H1 (cell line): Measurements from ENCODE around the gene RBM24. TPM values are rescaled to one million over a fixed set of nuclear protein-coding genes. Genes with fewer than 3 reads are reported as not detected.

Source experiments
- CTCF ChIA-PET: fragments of 300-600 bp; sonication (Branson Sonifier 250); formaldehyde crosslinking; loops from one replicate; lab custom pipeline; 2021; ENCODE audit not compliant: partially characterized antibody; lab: Charles Lee
- POLR2A ChIA-PET: fragments of 300-600 bp; sonication (Branson Sonifier 250); formaldehyde crosslinking; loops from one replicate; lab custom pipeline; 2021; ENCODE audit warnings: inconsistent platforms; ENCODE audit not compliant: partially characterized antibody; lab: Charles Lee
- DNase-seq, 2 experiments: peaks; one replicate each; pipeline versions ENCODE4 v3.0.0 to v3.0.0-alpha.2; 2010 to 2022; ENCODE audit warnings: low spot score in 2 of 2, low read depth in 1 of 2, mixed read lengths in 1 of 2
- FAIRE-seq: peaks from 2 replicates; lab custom pipeline; 2011; peaks lifted over from hg19 to GRCh38; lab: Jason Lieb, UNC
- H2AFZ ChIP-seq: 2 replicates; pipeline ENCODE4 v1.8.1; 2012; ENCODE audit warnings: low read length, inconsistent platforms
- H2AK5ac ChIP-seq: 2 replicates; pipeline ENCODE4 v1.6.1; 2013; ENCODE audit warnings: low read depth, low read length
- H2BK120ac ChIP-seq: replicated peaks from 2 replicates; pipeline ENCODE3; 2013; ENCODE audit warnings: low read depth, low read length, inconsistent platforms
- H2BK12ac ChIP-seq: 2 replicates; pipeline ENCODE4 v1.6.1; 2013; ENCODE audit warnings: low read depth, low read length
- H2BK15ac ChIP-seq: 2 replicates; pipeline ENCODE4 v1.6.1; 2013; ENCODE audit warnings: low read length
- H2BK20ac ChIP-seq: 2 replicates; pipeline ENCODE4 v1.6.1; 2013; ENCODE audit warnings: low read length
- H2BK5ac ChIP-seq: 2 replicates; pipeline ENCODE4 v1.6.1; 2013; ENCODE audit warnings: low read depth, low read length
- H3K14ac ChIP-seq: 2 replicates; pipeline ENCODE4 v1.6.1; 2013; ENCODE audit warnings: inconsistent platforms; ENCODE audit not compliant: insufficient read length
- H3K18ac ChIP-seq: 2 replicates; pipeline ENCODE4 v1.6.1; 2013; ENCODE audit warnings: low read length; ENCODE audit errors: extremely low read depth
- H3K23ac ChIP-seq: 2 replicates; pipeline ENCODE4 v1.6.1; 2013; ENCODE audit warnings: inconsistent platforms; ENCODE audit not compliant: insufficient read length
- H3K23me2 ChIP-seq: 2 replicates; pipeline ENCODE4 v1.6.1; 2013; ENCODE audit warnings: low read depth, low read length
- H3K27ac ChIP-seq: 2 replicates; pipeline ENCODE4 v1.6.1; 2011; ENCODE audit warnings: low read depth, low read length, inconsistent platforms
- H3K27me3 ChIP-seq, 4 experiments: replicated peaks in 1 of 4; 1 replicate in 1 of 4; 2 replicates in 3 of 4; pipeline versions ENCODE4 v1.6.1 to v1.8.1; 2011 to 2013; ENCODE audit warnings: low read length in 3 of 4, mild to moderate bottlenecking in 3 of 4, inconsistent platforms in 2 of 4, mixed read lengths in 2 of 4, moderate library complexity in 1 of 4; ENCODE audit not compliant: control insufficient read depth in 3 of 4, insufficient read depth in 3 of 4; ENCODE audit errors: extremely low read depth in 1 of 4
- H3K36me3 ChIP-seq, 4 experiments: 2 replicates each; pipeline versions ENCODE4 v1.6.1 to v1.8.1; 2011 to 2013; ENCODE audit warnings: mild to moderate bottlenecking in 4 of 4, low read length in 3 of 4, moderate library complexity in 2 of 4, control low read depth in 1 of 4, inconsistent platforms in 1 of 4; ENCODE audit not compliant: insufficient read depth in 4 of 4, control insufficient read depth in 2 of 4
- H3K4ac ChIP-seq: replicated peaks from 2 replicates; pipeline ENCODE3; 2013; ENCODE audit warnings: low read length, low read depth, mixed read lengths, inconsistent platforms; ENCODE audit not compliant: insufficient read length
- H3K4me1 ChIP-seq, 4 experiments: replicated peaks in 1 of 4; 1 replicate in 1 of 4; 2 replicates in 3 of 4; pipeline versions ENCODE4 v1.6.1 to v1.8.1; 2011 to 2013; ENCODE audit warnings: low read length in 3 of 4, inconsistent platforms in 2 of 4, mixed read lengths in 1 of 4; ENCODE audit not compliant: insufficient read depth in 4 of 4, control insufficient read depth in 3 of 4
- H3K4me2 ChIP-seq, 2 experiments: 2 replicates each; pipeline versions ENCODE4 v1.6.1 to v1.8.1; 2011 to 2013; ENCODE audit warnings: low read depth in 2 of 2, low read length in 2 of 2, control low read depth in 1 of 2, inconsistent platforms in 1 of 2, mild to moderate bottlenecking in 1 of 2; ENCODE audit not compliant: insufficient read depth in 1 of 2
- H3K4me3 ChIP-seq, 4 experiments: fragments of 200-600, 300-600 bp in 1 of 4; sonication (generic), shearing (Covaris generic), sonication (Bioruptor Twin) in 1 of 4; 2 replicates each; pipeline versions ENCODE4 v1.5.1 to v1.8.1; 2011 to 2016; ENCODE audit warnings: low read length in 4 of 4, low read depth in 3 of 4, control low read depth in 2 of 4, inconsistent platforms in 2 of 4, mild to moderate bottlenecking in 2 of 4, mixed read lengths in 1 of 4, moderate library complexity in 1 of 4; ENCODE audit not compliant: insufficient read depth in 2 of 4; ENCODE audit errors: extremely low read depth in 1 of 4
- H3K56ac ChIP-seq: replicated peaks from 2 replicates; pipeline ENCODE3; 2013; ENCODE audit warnings: low read depth, mild to moderate bottlenecking, mixed read lengths, low read length, inconsistent platforms; ENCODE audit not compliant: insufficient read length
- H3K79me1 ChIP-seq: 2 replicates; pipeline ENCODE4 v1.6.1; 2013; ENCODE audit warnings: low read depth, low read length, control low read depth
- H3K79me2 ChIP-seq, 2 experiments: 2 replicates each; pipeline versions ENCODE4 v1.6.1 to v1.8.1; 2012 to 2013; ENCODE audit warnings: low read length in 2 of 2, mild to moderate bottlenecking in 2 of 2, inconsistent platforms in 1 of 2; ENCODE audit not compliant: insufficient read depth in 2 of 2, control insufficient read depth in 1 of 2
- H3K9ac ChIP-seq, 4 experiments: replicated peaks in 1 of 4; 1 replicate in 1 of 4; 2 replicates in 3 of 4; pipeline versions ENCODE4 v1.6.1 to v1.8.1; 2011 to 2013; ENCODE audit warnings: low read depth in 3 of 4, low read length in 3 of 4, control low read depth in 2 of 4, mild to moderate bottlenecking in 2 of 4, moderate library complexity in 2 of 4, inconsistent platforms in 1 of 4; ENCODE audit errors: extremely low read depth in 1 of 4
- H3K9me3 ChIP-seq, 2 experiments: 2 replicates each; pipeline versions ENCODE4 v1.6.1 to v1.8.1; 2012 to 2013; ENCODE audit warnings: mild to moderate bottlenecking in 2 of 2, moderate library complexity in 2 of 2, control low read depth in 1 of 2, inconsistent platforms in 1 of 2, low read depth in 1 of 2, low read length in 1 of 2, mixed read lengths in 1 of 2; ENCODE audit not compliant: insufficient read depth in 2 of 2
- H4K20me1 ChIP-seq, 2 experiments: replicated peaks in 1 of 2; 2 replicates each; pipeline versions ENCODE3 to v1.8.1; 2011 to 2013; ENCODE audit warnings: inconsistent platforms in 2 of 2, low read length in 2 of 2, mild to moderate bottlenecking in 1 of 2; ENCODE audit not compliant: insufficient read depth in 2 of 2, control insufficient read depth in 1 of 2
- H4K5ac ChIP-seq: 2 replicates; pipeline ENCODE4 v1.6.1; 2013; ENCODE audit warnings: low read length, low read depth, mixed read lengths, inconsistent platforms; ENCODE audit not compliant: insufficient read length
- H4K8ac ChIP-seq: 2 replicates; pipeline ENCODE4 v1.8.0; 2013; ENCODE audit warnings: mild to moderate bottlenecking, moderate library complexity, low read length, inconsistent platforms; ENCODE audit not compliant: insufficient read depth; ENCODE audit errors: extremely low read depth
- H4K91ac ChIP-seq: replicated peaks from 2 replicates; pipeline ENCODE3; 2013; ENCODE audit warnings: low read length, mixed read lengths, inconsistent platforms; ENCODE audit not compliant: insufficient read length
- ASH2L ChIP-seq: fragments of 200-600, 300-600 bp; sonication (generic); IDR thresholded peaks from one replicate; pipeline ENCODE4 v1.7.1; 2017; ENCODE audit warnings: low read length
- BCL11A ChIP-seq, 2 experiments: IDR thresholded peaks; one replicate each; pipeline ENCODE4 v1.6.1; 2011; ENCODE audit warnings: low read depth in 2 of 2, low read length in 2 of 2, mild to moderate bottlenecking in 2 of 2
- BRCA1 ChIP-seq: IDR thresholded peaks from 2 replicates; pipeline ENCODE4 v1.6.1; 2012; ENCODE audit warnings: low read depth, low read length, improper control_type of control experiment
- CEBPB ChIP-seq: IDR thresholded peaks from 2 replicates; pipeline ENCODE4 v1.6.1; 2012; ENCODE audit warnings: low read depth, low read length
- EGR1 ChIP-seq: IDR thresholded peaks from 2 replicates; pipeline ENCODE4 v1.6.1; 2011; ENCODE audit warnings: low read depth, low read length, borderline replicate concordance
- FOSL1 ChIP-seq: IDR thresholded peaks from 2 replicates; pipeline ENCODE4 v1.6.1; 2011; ENCODE audit warnings: mild to moderate bottlenecking, low read depth, low read length, moderate library complexity; ENCODE audit not compliant: insufficient read depth
- GABPA ChIP-seq: IDR thresholded peaks from 2 replicates; pipeline ENCODE4 v1.6.1; 2011; ENCODE audit warnings: mild to moderate bottlenecking, low read length, moderate library complexity, borderline replicate concordance; ENCODE audit not compliant: insufficient read depth
- JUN ChIP-seq: IDR thresholded peaks from 2 replicates; pipeline ENCODE4 v1.6.1; 2011; ENCODE audit warnings: low read depth, mild to moderate bottlenecking, improper control_type of control experiment, low read length
- KDM1A ChIP-seq: fragments of 200-600, 300-600 bp; sonication (generic); IDR thresholded peaks from 2 replicates; pipeline ENCODE4 v1.7.1; 2016; ENCODE audit warnings: mild to moderate bottlenecking, low read length, borderline replicate concordance
- NRF1 ChIP-seq: IDR thresholded peaks from 2 replicates; pipeline ENCODE4 v1.6.1; 2011; ENCODE audit warnings: mild to moderate bottlenecking, low read depth, low read length, improper control_type of control experiment
- RFX5 ChIP-seq: IDR thresholded peaks from 2 replicates; pipeline ENCODE4 v1.6.1; 2011; ENCODE audit warnings: low read depth, low read length, improper control_type of control experiment, borderline replicate concordance
- RXRA ChIP-seq: IDR thresholded peaks from 2 replicates; pipeline ENCODE4 v1.6.1; 2011; ENCODE audit warnings: low read depth, mild to moderate bottlenecking, low read length, moderate library complexity; ENCODE audit not compliant: insufficient read depth
- SIN3A ChIP-seq, 2 experiments: IDR thresholded peaks in 1 of 2; conservative IDR thresholded peaks in 1 of 2; 2 replicates each; pipeline ENCODE4 v1.6.1; 2011 to 2012; ENCODE audit warnings: low read length in 2 of 2, improper control_type of control experiment in 1 of 2, low read depth in 1 of 2, mild to moderate bottlenecking in 1 of 2
- SIRT6 ChIP-seq: IDR thresholded peaks from one replicate; pipeline ENCODE4 v1.7.1; 2012; ENCODE audit warnings: low read length, inconsistent platforms
- WGBS, 2 experiments: shearing (Covaris generic) in 1 of 2; methylation state at CpG; one replicate each; pipeline versions ENCODE4 v1.1.6 to v1.1.7; 2013 to 2015; ENCODE audit warnings: low lambda C conversion rate in 2 of 2, mixed read lengths in 2 of 2, inconsistent platforms in 1 of 2, low coverage in 1 of 2, missing lambda C conversion rate in 1 of 2; ENCODE audit not compliant: insufficient replicate concordance in 2 of 2, insufficient coverage in 1 of 2, insufficient read length in 1 of 2; ENCODE audit errors: extremely low coverage in 1 of 2, missing lambda C conversion rate in 1 of 2; 5-methylcytosine and 5-hydroxymethylcytosine counted together
- polyA plus RNA-seq, 7 experiments: library from polyadenylated mRNA; depleted of rRNA in 3 of 7; stranded (reverse) in 5 of 7; unstranded in 2 of 7; fragments of >200 nt in 5 of 7; fragments of 200-250 nt in 2 of 7; gene quantifications; 1 replicate in 5 of 7; 2 replicates in 1 of 7; 4 replicates in 1 of 7; pipeline versions ENCODE4 v1.2.1 to v1.2.3, GENCODE V29; 2011 to 2013; ENCODE audit warnings: missing spikeins in 2 of 7, mixed read lengths in 2 of 7
- total RNA-seq: library from RNA; stranded (reverse); fragmentation: NEBNext Ultra II Directional; extraction: Animal tissue kit (Norgen Biotek cat#: 25700); gene quantifications from 2 replicates; pipeline ENCODE4 v1.2.1, GENCODE V29; 2021

Gene RBM24
- total and polyA plus RNA-seq, 2 of the 8 experiments (the other 6 are each of a cell fraction or from before 2014, with no cell fraction given), result 0.52 to 2.6 TPM

DNA sequence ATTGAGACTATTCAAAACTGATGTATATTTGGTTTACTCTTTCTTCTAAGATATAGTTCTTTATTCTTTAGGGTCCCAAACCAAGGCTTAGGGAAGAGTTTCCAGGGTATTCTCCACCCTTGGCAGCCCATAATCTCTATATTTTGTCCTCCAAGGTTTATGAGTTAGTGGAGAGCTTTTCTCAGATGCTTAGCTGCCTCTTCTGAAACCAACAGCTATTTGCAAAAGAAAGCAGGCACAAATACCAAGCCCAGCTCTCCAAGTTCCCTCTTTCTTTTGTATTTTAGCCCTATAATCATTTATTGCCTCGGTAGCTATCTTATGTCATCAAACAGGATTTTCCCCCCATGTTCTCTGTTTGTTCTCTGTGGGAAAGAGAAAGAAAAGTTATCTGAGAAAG, 39.1 kb upstream of the RBM24 start:
- no peak overlapping the region for H2BK120ac ChIP-seq
- no peak overlapping the region for H2BK15ac ChIP-seq
- H4K91ac ChIP-seq, result no peak overlapping the region
- FAIRE-seq, result no peak
- WGBS, 2 experiments, result 53% methylated on average over 1 of the region's 1 CpG; no CpG with 5 or more reads in 1 of the 2 experiments
- H3K18ac ChIP-seq, result no peak overlapping the region
- H3K79me2 ChIP-seq, result no peaks in the 10 kb centered on the region
- no peak overlapping the region; a peak in 1 of 4 replicates for H3K4me2 ChIP-seq
- H3K36me3 ChIP-seq, result no peaks in the 10 kb centered on the region
- H3K14ac ChIP-seq, result no peak overlapping the region
- H2BK5ac ChIP-seq, result no peak overlapping the region
- no peak for DNase-seq
- no peak overlapping the region for H3K4me3 ChIP-seq
- no peak overlapping the region for H4K8ac ChIP-seq
- no peak overlapping the region for H3K23ac ChIP-seq
- H3K56ac ChIP-seq, result no peak overlapping the region
- no peaks in the 10 kb centered on the region for H3K23me2 ChIP-seq
- no peaks in the 10 kb centered on the region for H3K27me3 ChIP-seq
- no peak overlapping the region for H2BK12ac ChIP-seq
- no peaks in the 10 kb centered on the region for H3K4me1 ChIP-seq
- no peak overlapping the region for H3K4ac ChIP-seq
- no peak overlapping the region for H2AK5ac ChIP-seq
- H4K20me1 ChIP-seq, result no peaks in the 10 kb centered on the region
- no peak overlapping the region for H2AFZ ChIP-seq
- TF ChIP-seq SIN3A (conservative IDR thresholded peaks at IDR 0.05 in 1 of 2, IDR thresholded peaks at IDR 0.05 in 1 of 2; ENCODE audit: low read depth in 1 of 2, low read length in 2 of 2) (no peak), GABPA (no peak), SIRT6 (no peak), BRCA1 (no peak), RFX5 (no peak), JUN (no peak), RXRA (no peak), FOSL1 (no peak), CEBPB (no peak), KDM1A (no peak), EGR1 (no peak), BCL11A (IDR thresholded peaks at IDR 0.05; ENCODE audit: low read depth in 2 of 2, low read length in 2 of 2) (no peak), ASH2L (no peak), NRF1 (no peak)
- H3K79me1 ChIP-seq, result no peaks in the 10 kb centered on the region
- H2BK20ac ChIP-seq, result no peak overlapping the region
- H4K5ac ChIP-seq, result no peak overlapping the region
- CTCF ChIA-PET, result no interaction called here
- H3K27ac ChIP-seq, result no peak overlapping the region
- no peaks in the 10 kb centered on the region; a peak in 1 of 4 replicates for H3K9me3 ChIP-seq
- POLR2A ChIA-PET, result no interaction called here
- no peak overlapping the region for H3K9ac ChIP-seq
